ENCODE data around the gene FOSL2. TPM values are rescaled to one million over a fixed set of nuclear protein-coding genes. Genes with fewer than 3 reads are reported as not detected.

The FOSL2 gene
- total and polyA plus RNA-seq, 2 experiments from 2014 or later = 0.60 to 4.3 TPM

GRCh38 chr2:28462122-28462521, 69.5 kb downstream of the FOSL2 start:
- ATAC-seq = no peak

More at GRCh38 chr2:28462122-28462521, 69.5 kb downstream of the FOSL2 start:
- Mint-ChIP-seq H3K4me1 (no peaks in the 10 kb centered on the region), H3K27ac (no peak overlapping the region), H3K4me3 (no peak overlapping the region), H3K36me3 (ENCODE audit: low read depth) (no peaks in the 10 kb centered on the region), H3K27me3 (ENCODE audit: insufficient read depth, low read depth, poor library complexity) (no peaks in the 10 kb centered on the region), H3K9me3 (peaks cover 12% of the 10 kb centered on the region; the same call in 1 of the 3 replicates)
- Histone ChIP-seq H3K4me1 (ENCODE audit: insufficient read depth) (no peaks in the 10 kb centered on the region), H3K4me3 (no peak overlapping the region), H4K20me1 (replicated peaks; ENCODE audit: insufficient read depth) (no peaks in the 10 kb centered on the region), H3K79me2 (replicated peaks; ENCODE audit: insufficient read depth) (no peaks in the 10 kb centered on the region), H3K4me2 (no peak overlapping the region), H3K36me3 (ENCODE audit: insufficient read depth) (no peaks in the 10 kb centered on the region), H3K27ac (ENCODE audit: low read depth) (no peak overlapping the region), H2AFZ (no peak overlapping the region), H3K27me3 (ENCODE audit: insufficient read depth) (no peaks in the 10 kb centered on the region), H3K9me2 (ENCODE audit: insufficient read depth) (0 out of 2 replicates have a peak, but pooled peaks cover 8% of the 10 kb centered on the region), H3F3A (replicated peaks; ENCODE audit: low read depth) (no peaks in the 10 kb centered on the region)
- DNase-seq (ENCODE audit: low spot score) = no peak
- TF ChIP-seq EZH2 (IDR thresholded peaks at IDR 0.05; ENCODE audit: low read depth, unreplicated experiment) (no peak), NANOG (IDR thresholded peaks at IDR 0.05; ENCODE audit: borderline replicate concordance) (no peak), ZNF331 (CRISPR knock-in tag; IDR thresholded peaks at IDR 0.05; ENCODE audit: low read depth) (no peak), POLR2AphosphoS5 (IDR thresholded peaks at IDR 0.05; ENCODE audit: low read depth) (no peak), JUNB (IDR thresholded peaks at IDR 0.05; ENCODE audit: unreplicated experiment) (no peak), ZNF114 (CRISPR knock-in tag; IDR thresholded peaks at IDR 0.05) (no peak), STAT1 (IDR thresholded peaks at IDR 0.05; ENCODE audit: unreplicated experiment) (no peak), CTCF (conservative IDR thresholded peaks at IDR 0.05; ENCODE audit: low read depth in 2 of 2) (no peak), ZNF462 (CRISPR knock-in tag; IDR thresholded peaks at IDR 0.05) (no peak), EZH2phosphoT487 (IDR thresholded peaks at IDR 0.05; ENCODE audit: unreplicated experiment) (no peak), REST (IDR thresholded peaks at IDR 0.05; ENCODE audit: unreplicated experiment) (no peak), ETS1 (IDR thresholded peaks at IDR 0.05) (no peak), CREB1 (CRISPR knock-in tag; IDR thresholded peaks at IDR 0.05; ENCODE audit: low read depth) (no peak)
